ENCODE results near the gene BRI3BP. TPM values are rescaled to one million over a fixed set of nuclear protein-coding genes. Genes with fewer than 3 reads are reported as not detected.
"Not testable (repeated sequence)": the region's sequence is repeated elsewhere in the genome, so short reads cannot be mapped to it uniquely, and the experiment has no call there.

Gene BRI3BP
- total and polyA plus RNA-seq, 10 donors, result 3.3 to 13.4 (median 11.9) TPM

DNA sequence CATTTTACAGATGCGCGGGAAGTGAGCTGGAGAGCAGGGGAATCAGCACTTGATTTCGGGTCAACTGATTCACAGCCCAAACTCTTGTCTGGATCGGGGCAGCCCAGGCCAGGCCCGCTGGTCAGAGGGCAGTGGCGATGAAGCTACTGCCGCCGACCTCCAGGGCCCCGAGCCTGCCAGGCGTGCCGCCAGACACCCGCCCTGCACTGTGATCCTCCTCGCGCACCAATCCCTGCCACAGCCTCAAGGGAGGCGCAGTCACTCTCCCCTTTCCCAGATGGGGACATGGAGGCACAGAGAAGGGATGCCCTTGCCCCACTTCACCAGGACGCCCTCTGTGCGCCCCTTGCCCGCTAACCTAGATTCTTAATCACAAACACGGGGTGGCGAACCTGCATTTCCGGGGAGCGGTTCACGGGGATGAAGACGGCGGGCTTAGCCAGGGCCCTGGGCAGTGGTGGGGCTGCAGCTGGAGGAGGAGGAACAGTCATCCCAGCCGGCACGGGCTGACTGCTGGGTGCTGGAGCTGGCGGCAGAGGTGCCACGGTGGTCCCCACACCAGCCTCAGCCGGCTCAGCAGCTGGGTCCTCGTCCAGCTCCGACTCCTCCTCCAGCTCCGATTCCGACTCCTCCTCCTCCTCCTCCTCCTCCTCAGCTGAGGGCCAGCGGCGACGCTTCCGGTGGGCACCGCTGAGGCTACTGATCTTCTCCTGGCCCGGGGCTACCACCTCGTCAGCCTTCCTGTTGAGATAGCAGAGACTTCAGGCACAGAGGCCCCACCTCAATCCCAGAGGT is 13.2 kb upstream of the BRI3BP start:
- Histone ChIP-seq H3K27ac (no peak overlapping the region), H3K4me3 (no peak overlapping the region), H3K36me3 (peaks cover 4 to 100% (median 93%) of the 10 kb centered on the region in 6 donors), H3K9me3 (no peaks in the 10 kb centered on the region), H3K27me3 (replicated peaks in 1 of 7) (no peaks in the 10 kb centered on the region), H3K4me1 (no peaks in the 10 kb centered on the region)
- 90 to 97% (median 96%) methylated on average over 33 to 41 of the region's 41 CpGs for WGBS, 5 donors
- DNase-seq, result no peak
- intact Hi-C loops (cut with DNase I; ENCODE audit: low total_unique reads), result no loop called here
- TF ChIP-seq POLR2A (IDR thresholded peaks at IDR 0.05), result no peak
- TF ChIP-seq POLR2AphosphoS5 (IDR thresholded peaks at IDR 0.05), result peak in 1 of 3 donors; percentile 11
- TF ChIP-seq, protein P1, sequence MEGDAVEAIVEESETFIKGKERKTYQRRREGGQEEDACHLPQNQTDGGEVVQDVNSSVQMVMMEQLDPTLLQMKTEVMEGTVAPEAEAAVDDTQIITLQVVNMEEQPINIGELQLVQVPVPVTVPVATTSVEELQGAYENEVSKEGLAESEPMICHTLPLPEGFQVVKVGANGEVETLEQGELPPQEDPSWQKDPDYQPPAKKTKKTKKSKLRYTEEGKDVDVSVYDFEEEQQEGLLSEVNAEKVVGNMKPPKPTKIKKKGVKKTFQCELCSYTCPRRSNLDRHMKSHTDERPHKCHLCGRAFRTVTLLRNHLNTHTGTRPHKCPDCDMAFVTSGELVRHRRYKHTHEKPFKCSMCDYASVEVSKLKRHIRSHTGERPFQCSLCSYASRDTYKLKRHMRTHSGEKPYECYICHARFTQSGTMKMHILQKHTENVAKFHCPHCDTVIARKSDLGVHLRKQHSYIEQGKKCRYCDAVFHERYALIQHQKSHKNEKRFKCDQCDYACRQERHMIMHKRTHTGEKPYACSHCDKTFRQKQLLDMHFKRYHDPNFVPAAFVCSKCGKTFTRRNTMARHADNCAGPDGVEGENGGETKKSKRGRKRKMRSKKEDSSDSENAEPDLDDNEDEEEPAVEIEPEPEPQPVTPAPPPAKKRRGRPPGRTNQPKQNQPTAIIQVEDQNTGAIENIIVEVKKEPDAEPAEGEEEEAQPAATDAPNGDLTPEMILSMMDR (IDR thresholded peaks at IDR 0.05 in 8 of 11, conservative IDR thresholded peaks at IDR 0.05 in 3 of 11), result no peak

DNA sequence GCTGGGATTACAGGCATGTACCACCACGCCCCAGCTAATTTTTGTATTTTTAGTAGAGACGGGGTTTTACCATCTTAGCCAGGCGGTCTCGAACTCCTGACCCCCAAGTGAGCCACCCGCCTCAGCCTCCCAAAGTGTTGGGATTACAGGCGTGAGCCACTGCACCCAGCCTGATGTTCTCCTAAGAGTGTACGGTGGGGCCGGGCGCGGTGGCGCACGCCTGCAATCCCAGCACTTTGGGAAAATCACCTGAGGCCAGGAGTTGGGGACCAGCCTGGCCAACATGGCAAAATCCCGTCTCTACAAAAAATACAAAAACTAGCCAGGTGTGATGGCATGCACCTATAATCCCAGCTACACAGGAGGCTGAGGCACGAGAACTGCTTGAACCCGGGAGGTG is 6.6 kb upstream of the BRI3BP start:
- peaks cover 5 to 30% (median 22%) of the 10 kb centered on the region in 6 donors for H3K4me1 ChIP-seq
- not testable (repeated sequence) for DNase-seq

DNA sequence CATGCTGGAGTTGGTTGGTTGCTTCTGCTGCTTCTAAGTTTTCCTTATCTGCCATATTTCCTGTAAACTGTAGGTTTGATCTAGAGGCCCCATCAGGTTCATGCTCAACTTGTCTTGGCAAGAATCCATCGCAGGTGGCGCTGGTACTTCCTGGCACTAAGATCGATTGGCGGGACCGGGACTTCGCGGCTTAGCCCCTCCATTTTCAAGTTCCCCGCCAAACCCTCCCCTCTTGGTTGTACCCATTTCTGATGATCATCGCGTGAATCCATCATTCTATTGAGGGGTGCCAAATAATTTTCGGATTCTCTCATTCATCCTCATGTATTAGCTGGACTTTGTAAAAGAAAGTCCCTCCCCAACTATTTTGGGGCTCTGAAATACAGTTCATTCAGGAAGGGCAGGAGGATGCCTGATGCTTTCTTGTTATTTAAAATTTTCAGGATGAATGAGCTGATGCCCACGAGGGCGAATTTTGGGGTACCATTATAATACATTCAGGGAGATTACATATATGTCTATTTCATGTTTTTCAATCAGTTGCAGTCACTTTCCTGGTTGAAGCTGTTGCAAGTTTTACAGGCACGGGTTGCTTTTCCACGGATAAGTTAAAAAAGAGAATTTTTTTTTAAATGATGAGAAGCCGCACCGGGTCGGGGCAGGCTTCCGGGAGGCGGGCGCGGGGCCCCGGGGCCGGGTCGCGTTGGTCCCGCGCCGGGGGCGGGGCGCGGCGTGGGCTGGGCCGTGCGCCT is 395 bp upstream of the BRI3BP start:
- Histone ChIP-seq H3K36me3 (no peaks in the 10 kb centered on the region), H3K4me1 (peaks cover 14 to 67% (median 55%) of the 10 kb centered on the region in 6 donors), H3K4me3 (peak overlapping the region; percentile 32 to 94 (median 68)), H3K27ac (peak overlapping the region; percentile 14 to 85 (median 74)), H3K9me3 (no peaks in the 10 kb centered on the region), H3K27me3 (replicated peaks in 1 of 7) (no peaks in the 10 kb centered on the region)
- peak; percentile 89 for DNase-seq
- intact Hi-C loops (cut with DNase I; ENCODE audit: low total_unique reads), result no loop called here
- peak in 1 of 3 donors; percentile 19 for TF ChIP-seq POLR2AphosphoS5 (IDR thresholded peaks at IDR 0.05)
- TF ChIP-seq, protein P1 (IDR thresholded peaks at IDR 0.05 in 8 of 11, conservative IDR thresholded peaks at IDR 0.05 in 3 of 11), result peak in 8 of 11 experiments; percentile 7 to 64 (median 54)
- TF ChIP-seq POLR2A (IDR thresholded peaks at IDR 0.05), result no peak
- WGBS, 5 donors, result 0 to 1% (median 1%) methylated on average over 20 to 35 of the region's 35 CpGs

More for the DNA sequence above, 6.6 kb upstream of the BRI3BP start:
- H3K27ac ChIP-seq; intact Hi-C loops (cut with DNase I; ENCODE audit: low total_unique reads); H3K9me3 ChIP-seq; H3K27me3 ChIP-seq (replicated peaks in 1 of 7); H3K4me3 ChIP-seq: not testable (repeated sequence)
- 94 to 99% (median 95%) methylated on average over 13 to 15 of the region's 15 CpGs for WGBS, 5 donors
- H3K36me3 ChIP-seq, result peaks cover 0 to 47% (median 38%) of the 10 kb centered on the region in 6 donors

DNA sequence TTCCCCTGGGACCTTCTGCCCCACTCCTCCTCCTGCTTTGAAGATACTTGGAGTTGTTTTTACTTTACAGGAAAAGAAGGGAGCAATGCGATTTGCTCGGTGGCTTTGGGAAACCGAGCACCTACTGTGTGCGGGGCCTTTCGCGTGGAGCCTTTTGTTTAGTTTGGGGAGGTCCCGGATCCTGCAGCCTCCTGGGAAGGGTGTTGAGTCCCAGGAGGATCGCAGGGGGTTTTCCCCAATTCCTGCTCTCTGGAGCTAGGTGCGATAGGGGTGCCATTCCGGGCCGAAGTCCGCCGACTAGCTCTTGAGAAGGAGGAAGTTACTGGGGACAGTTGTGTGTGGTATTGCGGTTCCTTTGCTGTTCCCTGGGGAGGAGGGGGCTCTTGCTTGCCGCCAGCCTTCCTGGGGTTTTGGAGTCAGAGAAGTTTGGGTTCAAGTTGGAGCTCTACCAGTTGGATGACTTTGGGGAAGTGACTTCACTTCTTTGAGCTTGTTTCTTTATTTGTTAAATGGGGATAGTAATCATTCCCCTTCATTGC is 1.1 kb downstream of the BRI3BP start:
- no peaks in the 10 kb centered on the region for H3K27me3 ChIP-seq (replicated peaks in 1 of 7)
- peak; percentile 84 for DNase-seq
- peak overlapping the region in 7 of 8 donors; percentile 54 to 84 (median 65) for H3K27ac ChIP-seq
- peaks cover 9 to 54% (median 45%) of the 10 kb centered on the region in 6 donors for H3K4me1 ChIP-seq
- TF ChIP-seq, protein P1 (IDR thresholded peaks at IDR 0.05 in 8 of 11, conservative IDR thresholded peaks at IDR 0.05 in 3 of 11), result no peak
- TF ChIP-seq POLR2AphosphoS5 (IDR thresholded peaks at IDR 0.05) (no peak), POLR2A (IDR thresholded peaks at IDR 0.05) (no peak)
- intact Hi-C loops (cut with DNase I; ENCODE audit: low total_unique reads), result no loop called here
- 1 to 7% (median 4%) methylated on average over 14 to 15 of the region's 15 CpGs for WGBS, 5 donors
- no peaks in the 10 kb centered on the region for H3K36me3 ChIP-seq
- no peaks in the 10 kb centered on the region for H3K9me3 ChIP-seq
- peak overlapping the region; percentile 49 to 94 (median 70) for H3K4me3 ChIP-seq
